Gastroesophageal sphincter (tissue), 3 donors: ENCODE results near the gene SORL1-AS1.

Source experiments
- EP300 ChIP-seq: sonication (generic); formaldehyde crosslinking; IDR thresholded peaks from one replicate; pipeline ENCODE4 v1.6.1; 2017; ENCODE audit warnings: antibody characterized with exemption, mild to moderate bottlenecking
- POLR2AphosphoS5 ChIP-seq: sonication (generic); formaldehyde crosslinking; IDR thresholded peaks from one replicate; pipeline ENCODE4 v1.6.1; 2017; ENCODE audit warnings: antibody characterized with exemption
- TF ChIP-seq, protein P1 (sequence below), 4 experiments: fragments of 200-600 bp in 2 of 4; fragments of 450-650 bp in 2 of 4; sonication (generic) in 1 of 4; IDR thresholded peaks; one replicate each; pipeline ENCODE4 v1.5.1; 2017 to 2019; ENCODE audit warnings: antibody characterized with exemption in 4 of 4, mild to moderate bottlenecking in 2 of 4, moderate library complexity in 2 of 4

- TF ChIP-seq, protein P1, sequence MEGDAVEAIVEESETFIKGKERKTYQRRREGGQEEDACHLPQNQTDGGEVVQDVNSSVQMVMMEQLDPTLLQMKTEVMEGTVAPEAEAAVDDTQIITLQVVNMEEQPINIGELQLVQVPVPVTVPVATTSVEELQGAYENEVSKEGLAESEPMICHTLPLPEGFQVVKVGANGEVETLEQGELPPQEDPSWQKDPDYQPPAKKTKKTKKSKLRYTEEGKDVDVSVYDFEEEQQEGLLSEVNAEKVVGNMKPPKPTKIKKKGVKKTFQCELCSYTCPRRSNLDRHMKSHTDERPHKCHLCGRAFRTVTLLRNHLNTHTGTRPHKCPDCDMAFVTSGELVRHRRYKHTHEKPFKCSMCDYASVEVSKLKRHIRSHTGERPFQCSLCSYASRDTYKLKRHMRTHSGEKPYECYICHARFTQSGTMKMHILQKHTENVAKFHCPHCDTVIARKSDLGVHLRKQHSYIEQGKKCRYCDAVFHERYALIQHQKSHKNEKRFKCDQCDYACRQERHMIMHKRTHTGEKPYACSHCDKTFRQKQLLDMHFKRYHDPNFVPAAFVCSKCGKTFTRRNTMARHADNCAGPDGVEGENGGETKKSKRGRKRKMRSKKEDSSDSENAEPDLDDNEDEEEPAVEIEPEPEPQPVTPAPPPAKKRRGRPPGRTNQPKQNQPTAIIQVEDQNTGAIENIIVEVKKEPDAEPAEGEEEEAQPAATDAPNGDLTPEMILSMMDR (IDR thresholded peaks at IDR 0.05), result no peak
- no peak for TF ChIP-seq POLR2AphosphoS5
- TF ChIP-seq EP300, result no peak
Observed at GRCh38 chr11:121474680-121475079, 21.9 kb upstream of the SORL1-AS1 start.
